Skeletal muscle satellite cell (primary cell): ENCODE data around the gene PNPLA6.

Source experiments
- H3K27me3 ChIP-seq: 2 replicates; pipeline ENCODE4 v1.7.0; 2013; ENCODE audit warnings: low read length; ENCODE audit not compliant: control insufficient read depth, insufficient read depth
- H3K36me3 ChIP-seq: 2 replicates; pipeline ENCODE4 v1.7.0; 2013; ENCODE audit warnings: mild to moderate bottlenecking, control low read depth, low read length; ENCODE audit not compliant: insufficient read depth
- H3K4me1 ChIP-seq: 2 replicates; pipeline ENCODE4 v1.7.0; 2013; ENCODE audit warnings: low read length; ENCODE audit not compliant: control insufficient read depth, insufficient read depth
- H3K4me2 ChIP-seq: 2 replicates; pipeline ENCODE4 v1.7.0; 2013; ENCODE audit warnings: mild to moderate bottlenecking, low read length
- H3K4me3 ChIP-seq: 2 replicates; pipeline ENCODE4 v1.7.0; 2013; ENCODE audit warnings: low read length
- H3K9ac ChIP-seq: 2 replicates; pipeline ENCODE4 v1.7.0; 2013; ENCODE audit warnings: mild to moderate bottlenecking, low read depth, low read length, moderate library complexity
- H3K9me3 ChIP-seq: replicated peaks from 2 replicates; pipeline ENCODE4 v1.7.0; 2013; ENCODE audit warnings: mild to moderate bottlenecking, control low read depth, low read length

The PNPLA6 gene

DNA sequence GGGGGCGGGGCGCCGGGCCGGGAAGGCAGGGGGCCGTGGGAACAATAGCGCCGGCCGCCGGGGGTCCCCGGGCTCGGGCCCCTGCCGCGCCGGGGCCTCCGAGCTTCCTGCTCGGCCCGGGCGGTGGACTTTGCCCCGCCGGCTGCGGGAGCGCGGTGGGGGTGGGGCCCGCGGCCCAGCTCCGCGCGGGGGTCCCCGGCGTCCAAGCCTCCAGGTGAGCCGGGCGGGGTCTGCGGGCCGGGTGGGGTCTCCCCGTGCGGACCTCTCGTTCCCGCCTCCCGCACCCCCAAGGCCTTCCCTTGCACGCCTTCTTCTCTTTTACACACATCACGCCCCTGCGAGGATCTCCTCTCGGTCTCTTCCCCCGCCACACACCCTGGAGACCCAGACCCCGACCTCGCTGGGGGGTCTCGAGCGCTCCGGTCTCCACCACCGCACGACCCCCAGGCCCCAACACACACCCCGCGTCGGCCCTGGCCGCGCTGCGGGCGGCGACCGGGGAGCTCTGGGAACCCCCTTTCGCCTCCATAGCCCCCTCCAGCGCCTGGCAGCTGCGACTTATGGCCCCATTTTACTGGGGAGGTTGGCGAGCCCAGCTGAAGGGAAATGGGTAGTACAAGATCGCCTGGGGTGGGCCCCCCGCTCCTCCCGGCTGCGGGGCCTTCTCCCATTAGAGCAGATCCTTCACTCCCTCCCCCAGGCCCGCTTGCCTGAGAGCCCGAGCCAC lies 60.9 kb downstream of the PNPLA6 start:
- no peak overlapping the region for H3K4me2 ChIP-seq
- H3K36me3 ChIP-seq, result no peaks in the 10 kb centered on the region
- H3K9ac ChIP-seq, result no peak overlapping the region
- peaks cover 43% of the 10 kb centered on the region for H3K27me3 ChIP-seq
- no peaks in the 10 kb centered on the region for H3K4me1 ChIP-seq
- H3K9me3 ChIP-seq, result no peaks in the 10 kb centered on the region
- no peak overlapping the region for H3K4me3 ChIP-seq

DNA sequence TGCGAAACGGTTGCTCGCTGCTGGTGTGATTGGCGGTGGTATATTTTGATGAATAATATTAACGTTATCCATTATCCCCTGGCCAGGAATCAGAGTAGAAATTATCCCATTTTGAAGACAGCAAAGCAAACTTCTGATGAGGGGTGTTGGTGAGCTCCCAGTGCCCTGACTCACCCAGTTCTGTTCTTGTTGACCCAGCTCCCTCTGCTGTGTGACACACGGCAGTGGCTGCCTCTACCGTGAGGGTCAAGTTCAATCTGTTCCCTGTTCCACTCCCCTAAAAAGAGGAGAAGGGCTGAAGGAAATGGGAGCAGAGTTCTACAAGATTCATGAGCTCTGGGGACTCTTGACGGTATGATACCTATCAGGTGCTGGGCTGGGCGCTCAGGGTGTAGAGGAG lies 62.2 kb downstream of the PNPLA6 start:
- no peaks in the 10 kb centered on the region for H3K9me3 ChIP-seq
- no peaks in the 10 kb centered on the region for H3K4me1 ChIP-seq
- H3K9ac ChIP-seq, result no peak overlapping the region
- peaks cover 43% of the 10 kb centered on the region for H3K27me3 ChIP-seq
- H3K4me3 ChIP-seq, result no peak overlapping the region
- H3K4me2 ChIP-seq, result no peak overlapping the region
- H3K36me3 ChIP-seq, result no peaks in the 10 kb centered on the region

DNA sequence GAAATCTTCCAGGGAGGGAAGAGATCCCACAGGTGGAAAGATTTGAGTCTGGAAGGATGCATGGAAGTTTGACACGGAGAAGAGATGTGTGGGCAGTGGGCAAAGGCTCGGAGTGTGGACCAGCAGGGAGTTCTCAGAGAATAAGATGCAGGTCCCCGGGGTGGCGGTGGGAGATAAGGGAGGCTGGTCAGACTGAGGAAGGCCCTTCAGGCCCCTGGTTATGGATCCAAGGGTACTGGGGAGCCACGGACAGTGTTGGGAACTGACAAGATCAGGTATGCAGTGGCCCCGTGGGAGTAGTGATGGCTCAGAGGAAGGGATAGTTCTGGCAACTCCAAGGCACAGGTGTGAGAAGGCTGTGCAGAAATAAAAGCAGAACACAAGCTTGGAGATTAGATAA lies 62.7 kb downstream of the PNPLA6 start:
- Histone ChIP-seq H3K27me3 (peaks cover 43% of the 10 kb centered on the region), H3K4me1 (no peaks in the 10 kb centered on the region), H3K9me3 (no peaks in the 10 kb centered on the region), H3K4me3 (no peak overlapping the region), H3K4me2 (no peak overlapping the region), H3K9ac (no peak overlapping the region), H3K36me3 (no peaks in the 10 kb centered on the region)

DNA sequence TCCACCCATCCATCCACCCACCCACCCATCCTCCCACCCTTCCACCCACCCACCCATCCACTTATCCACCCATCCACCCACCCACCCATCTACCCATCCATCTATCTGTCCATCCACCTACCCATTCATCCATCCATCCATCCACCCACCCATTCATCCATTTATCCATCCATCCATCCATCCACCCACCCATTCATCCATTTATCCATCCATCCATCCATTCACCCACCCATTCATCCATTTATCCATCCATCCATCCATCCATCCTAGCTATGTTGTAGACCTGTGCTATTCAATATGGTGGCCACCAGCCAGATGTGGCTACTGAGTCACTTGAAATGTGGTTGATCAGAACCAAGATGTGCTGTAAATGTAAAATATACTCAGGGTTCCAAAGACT lies 65.2 kb downstream of the PNPLA6 start:
- H3K27me3 ChIP-seq, result peaks cover 35% of the 10 kb centered on the region

DNA sequence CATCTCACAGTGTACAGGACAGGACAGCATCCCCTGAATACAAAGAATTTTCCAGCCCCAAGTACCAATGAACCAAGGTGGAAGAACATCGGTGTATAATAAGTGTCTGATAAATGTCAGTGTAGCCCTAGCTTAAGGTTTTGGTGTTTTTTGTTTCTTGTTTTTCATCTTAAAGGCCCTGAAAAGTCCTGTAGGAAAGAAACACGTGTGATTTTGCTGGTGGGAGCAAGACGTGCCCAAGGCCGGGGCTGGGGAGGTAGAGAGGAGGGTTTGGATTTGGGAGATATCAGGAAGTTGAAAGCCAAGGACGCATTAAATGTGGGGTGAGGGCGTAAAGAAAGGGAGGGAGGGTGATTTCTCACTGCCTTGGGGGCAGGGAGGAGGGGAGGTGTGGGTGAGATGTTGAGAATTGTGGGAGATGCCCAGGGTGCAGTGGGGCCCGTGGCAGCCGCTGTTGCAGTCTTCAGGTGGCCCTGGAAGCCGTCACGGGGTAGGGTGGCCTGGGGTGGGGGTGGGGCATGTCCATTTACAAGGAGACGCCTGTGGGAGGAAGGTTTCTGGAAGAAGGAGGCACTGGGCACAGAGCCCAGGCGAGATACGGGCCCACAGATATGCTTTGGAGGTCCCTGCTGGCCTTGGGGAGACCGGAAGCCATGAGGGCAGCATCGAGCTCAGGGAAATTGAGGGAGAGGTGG lies 66.9 kb downstream of the PNPLA6 start:
- no peaks in the 10 kb centered on the region for H3K9me3 ChIP-seq
- H3K36me3 ChIP-seq, result no peaks in the 10 kb centered on the region
- H3K4me1 ChIP-seq, result no peaks in the 10 kb centered on the region
- H3K9ac ChIP-seq, result no peak overlapping the region
- H3K4me3 ChIP-seq, result no peak overlapping the region
- peaks cover 23% of the 10 kb centered on the region for H3K27me3 ChIP-seq
- no peak overlapping the region for H3K4me2 ChIP-seq

More for the DNA sequence above, 65.2 kb downstream of the PNPLA6 start:
- H3K4me1 ChIP-seq, result no peaks in the 10 kb centered on the region
- no peak overlapping the region for H3K4me2 ChIP-seq
- no peaks in the 10 kb centered on the region for H3K9me3 ChIP-seq
- H3K9ac ChIP-seq, result no peak overlapping the region
- H3K36me3 ChIP-seq, result no peaks in the 10 kb centered on the region
- no peak overlapping the region for H3K4me3 ChIP-seq

DNA sequence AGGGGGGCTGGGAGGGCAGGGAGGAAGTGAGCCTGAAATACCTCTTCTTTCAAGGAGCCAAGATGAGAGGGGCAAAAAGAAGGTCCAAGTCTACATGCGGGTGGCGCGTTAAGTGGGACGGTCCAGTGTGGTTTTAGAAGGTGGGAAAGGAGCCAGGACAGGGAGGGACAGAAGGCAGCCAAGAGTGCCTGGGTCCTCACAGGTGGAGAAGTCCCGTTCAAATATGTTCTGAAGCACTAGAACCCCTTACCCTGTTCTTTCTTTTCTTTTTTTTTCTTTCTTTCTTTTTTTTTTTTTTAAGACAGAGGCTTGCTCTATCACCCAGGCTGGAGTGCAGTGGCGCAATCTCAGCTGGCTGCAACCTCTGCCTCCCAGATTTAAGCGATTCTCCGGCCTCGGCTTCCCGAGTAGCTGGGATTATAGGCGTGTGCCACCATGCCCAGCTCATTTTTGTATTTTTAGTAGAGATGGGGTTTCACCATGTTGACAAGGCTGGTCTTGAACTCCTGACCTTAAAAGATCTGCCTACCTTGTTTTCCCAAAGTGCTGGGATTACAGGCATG lies 67.5 kb downstream of the PNPLA6 start:
- Histone ChIP-seq H3K4me2 (no peak overlapping the region), H3K36me3 (no peaks in the 10 kb centered on the region), H3K27me3 (peaks cover 17% of the 10 kb centered on the region), H3K4me3 (no peak overlapping the region), H3K9me3 (no peaks in the 10 kb centered on the region), H3K9ac (no peak overlapping the region), H3K4me1 (no peaks in the 10 kb centered on the region)

DNA sequence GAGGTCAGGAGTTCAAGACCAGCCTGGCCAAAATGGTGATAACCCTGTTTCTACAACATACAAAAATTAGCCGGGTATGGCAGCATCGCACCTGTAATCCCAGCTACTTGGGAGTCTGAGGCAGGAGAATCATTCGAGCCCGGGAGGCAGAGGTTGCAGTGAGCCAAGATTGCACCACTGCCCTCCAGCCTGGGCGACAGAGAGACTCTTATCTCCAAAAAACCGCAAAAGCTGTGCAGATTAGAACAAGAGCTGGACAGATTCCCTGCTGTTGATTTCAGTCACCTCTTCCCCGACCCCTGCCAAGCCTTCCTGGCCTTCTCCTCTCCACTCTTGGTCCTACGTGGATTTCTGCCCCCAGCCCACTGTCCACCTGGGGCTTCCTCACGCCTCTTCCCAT lies 68.4 kb downstream of the PNPLA6 start:
- Histone ChIP-seq H3K4me1 (no peaks in the 10 kb centered on the region), H3K9me3 (no peaks in the 10 kb centered on the region), H3K27me3 (peaks cover 10% of the 10 kb centered on the region), H3K36me3 (no peaks in the 10 kb centered on the region), H3K4me2 (no peak overlapping the region), H3K4me3 (no peak overlapping the region), H3K9ac (no peak overlapping the region)

DNA sequence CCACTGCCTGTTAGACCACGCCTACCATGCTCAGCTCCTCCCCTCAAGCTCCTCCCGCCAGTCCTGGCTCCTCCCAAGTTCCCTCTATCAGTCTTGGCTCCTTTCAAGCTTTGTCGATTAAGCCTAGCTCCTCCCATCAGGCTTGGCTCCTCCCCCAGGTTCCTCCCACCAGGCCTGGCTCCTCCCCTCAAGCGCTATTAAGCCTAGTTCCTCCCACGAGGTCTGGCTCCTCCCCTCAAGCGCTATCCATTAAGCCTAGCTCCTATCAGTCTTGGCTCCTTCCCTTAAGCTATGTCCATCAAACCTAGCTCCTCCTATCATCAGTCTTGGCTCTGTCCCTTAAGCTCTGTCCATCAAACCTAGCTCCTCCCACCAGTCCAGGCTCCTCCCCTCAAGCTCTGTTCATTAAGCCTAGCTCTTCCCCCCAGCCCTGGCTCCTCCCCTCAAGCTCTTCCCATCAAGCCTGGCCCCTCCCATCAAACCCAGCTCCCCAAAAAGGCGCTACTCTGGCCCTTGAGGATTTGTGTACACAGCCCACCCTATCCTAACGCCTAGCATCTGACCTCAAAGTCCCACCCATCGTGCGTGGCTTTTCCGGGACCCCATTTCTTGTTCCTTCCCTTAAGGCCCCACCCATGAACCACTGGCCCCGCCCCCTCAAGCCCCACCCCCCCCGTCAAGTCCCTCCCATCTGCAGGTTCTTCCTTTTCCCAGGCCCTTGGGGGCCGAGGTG lies 70.1 kb downstream of the PNPLA6 start:
- Histone ChIP-seq H3K9me3 (no peaks in the 10 kb centered on the region), H3K36me3 (no peaks in the 10 kb centered on the region), H3K9ac (no peak overlapping the region), H3K4me2 (no peak overlapping the region), H3K27me3 (peaks cover 10% of the 10 kb centered on the region), H3K4me3 (no peak overlapping the region), H3K4me1 (no peaks in the 10 kb centered on the region)

DNA sequence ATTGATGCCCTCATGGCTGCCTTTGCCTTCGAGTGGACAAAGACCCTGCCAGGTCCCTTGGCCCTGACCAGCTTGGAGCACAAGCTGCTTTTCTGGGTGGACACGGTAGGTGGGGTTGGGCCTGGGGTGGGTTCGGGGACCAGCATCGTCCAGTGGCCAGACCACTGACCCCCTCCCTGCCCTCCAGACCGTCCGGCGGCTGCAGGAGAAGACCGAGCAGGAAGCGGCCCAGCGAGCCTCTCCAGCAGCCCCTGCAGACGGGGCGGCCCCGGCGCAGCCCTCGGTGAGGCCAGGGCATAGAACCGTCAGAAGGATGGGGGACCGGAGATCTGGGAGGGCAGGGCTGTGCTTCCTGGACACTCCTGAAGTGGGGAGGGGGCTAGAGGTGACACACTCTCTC lies 70.8 kb downstream of the PNPLA6 start:
- Histone ChIP-seq H3K9ac (no peak overlapping the region), H3K9me3 (no peaks in the 10 kb centered on the region), H3K36me3 (no peaks in the 10 kb centered on the region), H3K4me2 (no peak overlapping the region), H3K4me3 (no peak overlapping the region), H3K27me3 (peaks cover 10% of the 10 kb centered on the region), H3K4me1 (no peaks in the 10 kb centered on the region)

DNA sequence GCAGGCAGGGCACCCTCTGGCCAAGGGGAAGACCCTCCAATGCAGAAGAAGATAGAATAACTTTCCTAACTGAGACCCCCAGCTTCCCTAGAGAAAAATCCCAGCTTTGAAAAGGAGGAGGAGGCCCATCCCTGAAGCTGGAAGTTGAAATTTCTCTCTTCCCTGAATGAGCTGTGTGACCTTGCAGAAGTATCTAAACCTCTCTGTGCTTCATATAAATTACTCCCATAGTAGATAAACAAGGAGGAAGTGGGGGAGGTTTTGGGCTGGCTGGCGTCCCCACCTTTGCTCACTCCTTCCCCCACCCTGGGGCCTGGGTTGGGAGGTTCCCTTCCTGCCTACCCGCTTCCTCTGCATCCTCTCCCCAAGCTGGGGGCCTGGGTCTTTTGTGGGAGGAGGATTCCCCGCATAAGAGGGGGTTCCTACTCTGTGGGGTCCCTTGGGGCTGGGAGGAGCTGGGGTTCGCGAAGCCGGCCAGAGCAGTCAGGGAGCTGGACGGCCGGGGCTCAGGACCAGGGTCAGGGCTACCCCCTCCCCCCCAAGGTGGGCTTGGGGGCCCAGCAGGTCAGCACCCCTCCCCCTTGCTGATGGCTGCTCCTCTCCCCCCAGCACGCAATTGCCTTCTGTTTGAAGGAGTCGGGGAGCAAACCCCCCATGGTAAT lies 71.8 kb downstream of the PNPLA6 start:
- peaks cover 10% of the 10 kb centered on the region for H3K27me3 ChIP-seq
- H3K4me1 ChIP-seq, result no peaks in the 10 kb centered on the region
- H3K9me3 ChIP-seq, result no peaks in the 10 kb centered on the region
- H3K4me3 ChIP-seq, result no peak overlapping the region
- H3K9ac ChIP-seq, result no peak overlapping the region
- H3K36me3 ChIP-seq, result no peaks in the 10 kb centered on the region
- no peak overlapping the region for H3K4me2 ChIP-seq
